Neural cell (in vitro differentiated cells): ENCODE data around the gene OR7C1. TPM values are rescaled to one million over a fixed set of nuclear protein-coding genes. Genes with fewer than 3 reads are reported as not detected.

Experiments
- H2AFZ ChIP-seq: fragments of 200-600, 300-800 bp; sonication (generic), shearing (Covaris generic); 2 replicates; pipeline ENCODE4 v1.6.0; 2014; ENCODE audit warnings: low read depth, mild to moderate bottlenecking, antibody characterized with exemption, low read length, moderate library complexity
- H3F3A ChIP-seq: fragments of 200-600 bp; shearing (Covaris generic); 2 replicates; pipeline ENCODE4 v1.6.1; 2016; ENCODE audit warnings: mild to moderate bottlenecking, moderate library complexity, mixed read lengths, antibody characterized with exemption, low read length; ENCODE audit not compliant: insufficient read depth, poor library complexity, severe bottlenecking
- H3K27ac ChIP-seq: fragments of 200-600, 300-800 bp; sonication (generic), shearing (Covaris generic); 2 replicates; pipeline ENCODE4 v1.5.1; 2014; ENCODE audit warnings: mild to moderate bottlenecking, low read length, moderate library complexity
- H3K27me3 ChIP-seq: fragments of 300-800, 200-600 bp; sonication (generic), shearing (Covaris generic); 2 replicates; pipeline ENCODE4 v1.6.0; 2014; ENCODE audit warnings: mild to moderate bottlenecking, low read depth, low read length, moderate library complexity; ENCODE audit not compliant: insufficient read depth
- H3K36me3 ChIP-seq: fragments of 300-800, 200-600 bp; sonication (generic), shearing (Covaris generic); 2 replicates; pipeline ENCODE4 v1.5.1; 2014; ENCODE audit warnings: mild to moderate bottlenecking, antibody characterized with exemption, low read length, moderate library complexity; ENCODE audit not compliant: insufficient read depth
- H3K4me2 ChIP-seq: fragments of 300-800, 200-600 bp; sonication (generic), shearing (Covaris generic); 2 replicates; pipeline ENCODE4 v1.6.0; 2014; ENCODE audit warnings: mild to moderate bottlenecking, low read length
- H3K4me3 ChIP-seq: fragments of 300-800, 200-600 bp; sonication (generic), shearing (Covaris generic); 2 replicates; pipeline ENCODE4 v1.5.1; 2014; ENCODE audit warnings: mild to moderate bottlenecking, low read length, moderate library complexity
- H3K79me2 ChIP-seq: fragments of 200-600 bp; shearing (Covaris generic); replicated peaks from 2 replicates; pipeline ENCODE4 v1.6.0; 2014; ENCODE audit warnings: mild to moderate bottlenecking, low read length, moderate library complexity; ENCODE audit not compliant: insufficient read depth
- H3K9ac ChIP-seq: fragments of 300-800, 200-600 bp; sonication (generic), shearing (Covaris generic); 2 replicates; pipeline ENCODE4 v1.6.1; 2016; ENCODE audit warnings: mild to moderate bottlenecking, low read length, mixed read lengths
- H3K9me2 ChIP-seq: fragments of 200-600 bp; shearing (Covaris generic); 2 replicates; pipeline ENCODE4 v1.6.1; 2016; ENCODE audit warnings: mild to moderate bottlenecking, low read length, mixed read lengths; ENCODE audit not compliant: insufficient read depth
- H3K9me3 ChIP-seq: fragments of 200-600, 300-800 bp; sonication (generic), shearing (Covaris generic); 2 replicates; pipeline ENCODE4 v1.6.1; 2016; ENCODE audit warnings: mild to moderate bottlenecking, mixed run types, low read length, moderate library complexity, mixed read lengths
- H4K20me1 ChIP-seq: fragments of 200-600 bp; shearing (Covaris generic); 2 replicates; pipeline ENCODE4 v1.6.1; 2016; ENCODE audit warnings: mild to moderate bottlenecking, mixed run types; ENCODE audit not compliant: insufficient read depth
- EP300 ChIP-seq: fragments of 450-650 bp; conservative IDR thresholded peaks from 2 replicates; pipeline ENCODE4 v1.6.1; 2014; ENCODE audit warnings: antibody characterized with exemption, mild to moderate bottlenecking, moderate library complexity; ENCODE audit not compliant: poor library complexity, severe bottlenecking
- EZH2 ChIP-seq: fragments of 200-600, 300-800 bp; shearing (Covaris generic), sonication (generic); IDR thresholded peaks from 2 replicates; pipeline ENCODE4 v1.6.1; 2014; ENCODE audit warnings: antibody characterized with exemption, low read length, borderline replicate concordance, mild to moderate bottlenecking; ENCODE audit not compliant: insufficient read depth, poor library complexity, severe bottlenecking
- MXI1 ChIP-seq: fragments of 450-650 bp; conservative IDR thresholded peaks from 2 replicates; pipeline ENCODE4 v1.6.1; 2014; ENCODE audit warnings: antibody characterized with exemption, mild to moderate bottlenecking; ENCODE audit not compliant: poor library complexity, severe bottlenecking
- POLR2AphosphoS5 ChIP-seq: IDR thresholded peaks from 2 replicates; pipeline ENCODE4 v1.6.1; 2012
- RAD21 ChIP-seq: fragments of 450-650 bp; conservative IDR thresholded peaks from 2 replicates; pipeline ENCODE4 v1.6.1; 2014; ENCODE audit warnings: antibody characterized with exemption, mild to moderate bottlenecking, moderate library complexity
- SMC3 ChIP-seq: fragments of 450-650 bp; conservative IDR thresholded peaks from 2 replicates; pipeline ENCODE4 v1.6.1; 2014; ENCODE audit warnings: antibody characterized with exemption, mild to moderate bottlenecking, moderate library complexity; ENCODE audit not compliant: poor library complexity
- TAF1 ChIP-seq: IDR thresholded peaks from 2 replicates; pipeline ENCODE4 v1.6.1; 2012; ENCODE audit warnings: low read depth
- polyA plus RNA-seq: library from polyadenylated mRNA; depleted of rRNA; stranded (reverse); fragments of >200 nt; gene quantifications from 2 replicates; pipeline ENCODE4 v1.2.3, GENCODE V29; 2014
- TF ChIP-seq, protein P1 (sequence below): IDR thresholded peaks from 2 replicates; pipeline ENCODE4 v1.6.1; 2012; ENCODE audit warnings: borderline replicate concordance
- TF ChIP-seq, protein P2 (sequence below): fragments of 450-650 bp; IDR thresholded peaks from 2 replicates; pipeline ENCODE4 v1.5.1; 2014; ENCODE audit warnings: antibody characterized with exemption, mild to moderate bottlenecking, moderate library complexity; ENCODE audit not compliant: poor library complexity, severe bottlenecking

OR7C1 gene
- polyA plus RNA-seq, 1 donor from 2014 or later, result not detected

- H3K9ac ChIP-seq, result no peak overlapping the region
- H3K4me3 ChIP-seq, result no peak overlapping the region
- H3K9me3 ChIP-seq, result no peaks in the 10 kb centered on the region
- H3K79me2 ChIP-seq, result no peaks in the 10 kb centered on the region
- H3K36me3 ChIP-seq, result no peaks in the 10 kb centered on the region
- TF ChIP-seq, protein P1, sequence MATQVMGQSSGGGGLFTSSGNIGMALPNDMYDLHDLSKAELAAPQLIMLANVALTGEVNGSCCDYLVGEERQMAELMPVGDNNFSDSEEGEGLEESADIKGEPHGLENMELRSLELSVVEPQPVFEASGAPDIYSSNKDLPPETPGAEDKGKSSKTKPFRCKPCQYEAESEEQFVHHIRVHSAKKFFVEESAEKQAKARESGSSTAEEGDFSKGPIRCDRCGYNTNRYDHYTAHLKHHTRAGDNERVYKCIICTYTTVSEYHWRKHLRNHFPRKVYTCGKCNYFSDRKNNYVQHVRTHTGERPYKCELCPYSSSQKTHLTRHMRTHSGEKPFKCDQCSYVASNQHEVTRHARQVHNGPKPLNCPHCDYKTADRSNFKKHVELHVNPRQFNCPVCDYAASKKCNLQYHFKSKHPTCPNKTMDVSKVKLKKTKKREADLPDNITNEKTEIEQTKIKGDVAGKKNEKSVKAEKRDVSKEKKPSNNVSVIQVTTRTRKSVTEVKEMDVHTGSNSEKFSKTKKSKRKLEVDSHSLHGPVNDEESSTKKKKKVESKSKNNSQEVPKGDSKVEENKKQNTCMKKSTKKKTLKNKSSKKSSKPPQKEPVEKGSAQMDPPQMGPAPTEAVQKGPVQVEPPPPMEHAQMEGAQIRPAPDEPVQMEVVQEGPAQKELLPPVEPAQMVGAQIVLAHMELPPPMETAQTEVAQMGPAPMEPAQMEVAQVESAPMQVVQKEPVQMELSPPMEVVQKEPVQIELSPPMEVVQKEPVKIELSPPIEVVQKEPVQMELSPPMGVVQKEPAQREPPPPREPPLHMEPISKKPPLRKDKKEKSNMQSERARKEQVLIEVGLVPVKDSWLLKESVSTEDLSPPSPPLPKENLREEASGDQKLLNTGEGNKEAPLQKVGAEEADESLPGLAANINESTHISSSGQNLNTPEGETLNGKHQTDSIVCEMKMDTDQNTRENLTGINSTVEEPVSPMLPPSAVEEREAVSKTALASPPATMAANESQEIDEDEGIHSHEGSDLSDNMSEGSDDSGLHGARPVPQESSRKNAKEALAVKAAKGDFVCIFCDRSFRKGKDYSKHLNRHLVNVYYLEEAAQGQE, result no peak
- no peaks in the 10 kb centered on the region for H4K20me1 ChIP-seq
- H3K27me3 ChIP-seq, result no peaks in the 10 kb centered on the region
- no peak overlapping the region for H3K27ac ChIP-seq
- no peaks in the 10 kb centered on the region for H3K9me2 ChIP-seq
- H3F3A ChIP-seq, result no peaks in the 10 kb centered on the region
- no peak overlapping the region for H3K4me2 ChIP-seq
- no peak overlapping the region for H2AFZ ChIP-seq
Measured at GRCh38 chr19:14830702-14831101, 4.3 kb downstream of the OR7C1 start.

- Histone ChIP-seq H3F3A (no peaks in the 10 kb centered on the region), H3K27ac (no peak overlapping the region), H4K20me1 (no peaks in the 10 kb centered on the region), H3K79me2 (no peaks in the 10 kb centered on the region), H3K9me2 (no peaks in the 10 kb centered on the region), H3K9ac (no peak overlapping the region), H2AFZ (no peak overlapping the region), H3K4me3 (no peak overlapping the region), H3K4me2 (no peak overlapping the region), H3K27me3 (no peaks in the 10 kb centered on the region), H3K36me3 (no peaks in the 10 kb centered on the region), H3K9me3 (no peaks in the 10 kb centered on the region)
- TF ChIP-seq TAF1 (no peak), EZH2 (no peak), MXI1 (no peak), RAD21 (no peak), SMC3 (no peak), EP300 (no peak), POLR2AphosphoS5 (no peak)
- TF ChIP-seq, protein P1, result no peak
- TF ChIP-seq, protein P2, sequence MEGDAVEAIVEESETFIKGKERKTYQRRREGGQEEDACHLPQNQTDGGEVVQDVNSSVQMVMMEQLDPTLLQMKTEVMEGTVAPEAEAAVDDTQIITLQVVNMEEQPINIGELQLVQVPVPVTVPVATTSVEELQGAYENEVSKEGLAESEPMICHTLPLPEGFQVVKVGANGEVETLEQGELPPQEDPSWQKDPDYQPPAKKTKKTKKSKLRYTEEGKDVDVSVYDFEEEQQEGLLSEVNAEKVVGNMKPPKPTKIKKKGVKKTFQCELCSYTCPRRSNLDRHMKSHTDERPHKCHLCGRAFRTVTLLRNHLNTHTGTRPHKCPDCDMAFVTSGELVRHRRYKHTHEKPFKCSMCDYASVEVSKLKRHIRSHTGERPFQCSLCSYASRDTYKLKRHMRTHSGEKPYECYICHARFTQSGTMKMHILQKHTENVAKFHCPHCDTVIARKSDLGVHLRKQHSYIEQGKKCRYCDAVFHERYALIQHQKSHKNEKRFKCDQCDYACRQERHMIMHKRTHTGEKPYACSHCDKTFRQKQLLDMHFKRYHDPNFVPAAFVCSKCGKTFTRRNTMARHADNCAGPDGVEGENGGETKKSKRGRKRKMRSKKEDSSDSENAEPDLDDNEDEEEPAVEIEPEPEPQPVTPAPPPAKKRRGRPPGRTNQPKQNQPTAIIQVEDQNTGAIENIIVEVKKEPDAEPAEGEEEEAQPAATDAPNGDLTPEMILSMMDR, result no peak
Measured at GRCh38 chr19:14826006-14826405, 9.0 kb downstream of the OR7C1 start.
